ENCODE measurements around the gene CFAP77. TPM values are rescaled to one million over a fixed set of nuclear protein-coding genes. Genes with fewer than 3 reads are reported as not detected.

CFAP77 gene
- total RNA-seq, 6 donors from 2014 or later: 0.78 to 16.7 (median 2.7) TPM; not detected in 1

- no peak overlapping the region for H3K27ac ChIP-seq
- DNase-seq (no peak), ATAC-seq (ENCODE audit: low FRiP score in 2 of 2) (no peak)
- H3K36me3 ChIP-seq: no peaks in the 10 kb centered on the region
- TF ChIP-seq POLR2AphosphoS5 (IDR thresholded peaks at IDR 0.05): no peak
- TF ChIP-seq CTCF (IDR thresholded peaks at IDR 0.05): no peak
- TF ChIP-seq EP300 (IDR thresholded peaks at IDR 0.05): no peak
- no peak for TF ChIP-seq POLR2A (IDR thresholded peaks at IDR 0.05)
- 69 to 86% methylated on average over 6 of the region's 6 CpGs for WGBS, 2 donors
- H3K27me3 ChIP-seq: no peaks in the 10 kb centered on the region
- H3K4me3 ChIP-seq: no peak overlapping the region
- H3K9me3 ChIP-seq: no peaks in the 10 kb centered on the region
- H3K4me1 ChIP-seq: peaks cover 0 to 5% (median 2%) of the 10 kb centered on the region in 4 donors
These were observed 93.1 kb downstream of the CFAP77 start for GRCh38 chr9:132503116-132503515.

- H3K4me3 ChIP-seq: no peak overlapping the region
- peaks cover 0 to 5% (median 2%) of the 10 kb centered on the region in 4 donors for H3K4me1 ChIP-seq
- no peak for ATAC-seq (ENCODE audit: low FRiP score in 2 of 2)
- no peaks in the 10 kb centered on the region for H3K9me3 ChIP-seq
- H3K36me3 ChIP-seq: no peaks in the 10 kb centered on the region
- WGBS, 2 donors: 72 to 74% methylated on average over 9 of the region's 9 CpGs
- H3K27ac ChIP-seq: no peak overlapping the region
- no peak for DNase-seq
- TF ChIP-seq POLR2AphosphoS5 (IDR thresholded peaks at IDR 0.05) (no peak), POLR2A (IDR thresholded peaks at IDR 0.05) (no peak), CTCF (IDR thresholded peaks at IDR 0.05) (no peak), EP300 (IDR thresholded peaks at IDR 0.05) (no peak)
- H3K27me3 ChIP-seq: no peaks in the 10 kb centered on the region
These were observed 94.5 kb downstream of the CFAP77 start for GRCh38 chr9:132504488-132504887.

GRCh38 chr9:132505991-132506655, 96.1 kb downstream of the CFAP77 start:
- TF ChIP-seq EP300 (IDR thresholded peaks at IDR 0.05): no peak
- no peak for TF ChIP-seq POLR2A (IDR thresholded peaks at IDR 0.05)
- TF ChIP-seq POLR2AphosphoS5 (IDR thresholded peaks at IDR 0.05): no peak
- no peak for TF ChIP-seq CTCF (IDR thresholded peaks at IDR 0.05)
- Histone ChIP-seq H3K27me3 (no peaks in the 10 kb centered on the region), H3K4me3 (no peak overlapping the region), H3K36me3 (no peaks in the 10 kb centered on the region), H3K4me1 (peaks cover 0 to 5% (median 2%) of the 10 kb centered on the region in 4 donors), H3K9me3 (no peaks in the 10 kb centered on the region), H3K27ac (no peak overlapping the region)
- 75 to 76% methylated on average over 10 to 17 of the region's 17 CpGs for WGBS, 2 donors
- ATAC-seq (ENCODE audit: low FRiP score in 2 of 2) (no peak), DNase-seq (no peak)

- peaks cover 0 to 5% (median 2%) of the 10 kb centered on the region in 4 donors for H3K4me1 ChIP-seq
- H3K36me3 ChIP-seq: no peaks in the 10 kb centered on the region
These were observed 97.1 kb downstream of the CFAP77 start for GRCh38 chr9:132506977-132507669.

More at GRCh38 chr9:132506977-132507669, 97.1 kb downstream of the CFAP77 start:
- TF ChIP-seq CTCF (IDR thresholded peaks at IDR 0.05) (no peak), POLR2A (IDR thresholded peaks at IDR 0.05) (no peak), POLR2AphosphoS5 (IDR thresholded peaks at IDR 0.05) (no peak)
- Histone ChIP-seq H3K4me3 (no peak overlapping the region), H3K27ac (no peak overlapping the region), H3K9me3 (no peaks in the 10 kb centered on the region), H3K27me3 (no peaks in the 10 kb centered on the region)
- no peak for ATAC-seq (ENCODE audit: low FRiP score in 2 of 2)
- 45 to 47% methylated on average over 8 to 9 of the region's 9 CpGs for WGBS, 2 donors
- DNase-seq: no peak
